CD4-positive, alpha-beta T cell treated with Interleukin-4 for 1 hour (primary cell): ENCODE data around the gene LCE7A.

Source experiments
- DNase-seq, 2 donors: peaks; one replicate each; pipeline ENCODE4 v3.0.0-alpha.2; 2020 to 2022

LCE7A gene

GRCh38 chr1:152880907-152881306 is 21.1 kb downstream of the LCE7A start:
- DNase-seq: no peak

- DNase-seq: no peak
Measured at GRCh38 chr1:152884085-152884484, 24.3 kb downstream of the LCE7A start.

GRCh38 chr1:152884506-152884905 is 24.7 kb downstream of the LCE7A start:
- DNase-seq: no peak

- no peak for DNase-seq
Measured at GRCh38 chr1:152884966-152885624, 25.3 kb downstream of the LCE7A start.

- no peak for DNase-seq
Measured at GRCh38 chr1:152886085-152886484, 26.3 kb downstream of the LCE7A start.

GRCh38 chr1:152886758-152887409 is 27.1 kb downstream of the LCE7A start:
- no peak for DNase-seq

- no peak for DNase-seq
Measured at GRCh38 chr1:152888126-152888525, 28.3 kb downstream of the LCE7A start.

- no peak for DNase-seq
Measured at GRCh38 chr1:152899027-152899426, 39.2 kb downstream of the LCE7A start.

- no peak for DNase-seq
Measured at GRCh38 chr1:152899883-152900282, 40.1 kb downstream of the LCE7A start.

- DNase-seq: no peak
Measured at GRCh38 chr1:152901631-152902030, 41.8 kb downstream of the LCE7A start.

- DNase-seq: no peak
Measured at GRCh38 chr1:152902636-152903035, 42.8 kb downstream of the LCE7A start.

GRCh38 chr1:152904688-152905440 is 45.1 kb downstream of the LCE7A start:
- DNase-seq: no peak

- DNase-seq: no peak
Measured at GRCh38 chr1:152906023-152906565, 46.3 kb downstream of the LCE7A start.

GRCh38 chr1:152907686-152908601 is 48.1 kb downstream of the LCE7A start, which contains the start of gene IVL:
Gene IVL (plus strand): TSS chr1:152908546. CDS start chr1:152909798, 1,252 bp downstream.
- DNase-seq: no peak

- no peak for DNase-seq
Measured at GRCh38 chr1:152909206-152909605, 49.4 kb downstream of the LCE7A start.
